Urothelium cell line (cell line): Measurements from ENCODE around the gene SEC14L1.
A peak's percentile ranks its signal among the peaks of the same experiment; 100 is the strongest.
"Not testable (repeated sequence)": the region's sequence is repeated elsewhere in the genome, so short reads cannot be mapped to it uniquely, and the experiment has no call there.

Experiments used
- DNase-seq: peaks from one replicate; pipeline ENCODE4 v3.0.0; 2011; ENCODE audit warnings: low spot score, mixed read lengths
- FAIRE-seq: peaks from 2 replicates; lab custom pipeline; 2011; peaks lifted over from hg19 to GRCh38; lab: Jason Lieb, UNC

The SEC14L1 gene

DNA sequence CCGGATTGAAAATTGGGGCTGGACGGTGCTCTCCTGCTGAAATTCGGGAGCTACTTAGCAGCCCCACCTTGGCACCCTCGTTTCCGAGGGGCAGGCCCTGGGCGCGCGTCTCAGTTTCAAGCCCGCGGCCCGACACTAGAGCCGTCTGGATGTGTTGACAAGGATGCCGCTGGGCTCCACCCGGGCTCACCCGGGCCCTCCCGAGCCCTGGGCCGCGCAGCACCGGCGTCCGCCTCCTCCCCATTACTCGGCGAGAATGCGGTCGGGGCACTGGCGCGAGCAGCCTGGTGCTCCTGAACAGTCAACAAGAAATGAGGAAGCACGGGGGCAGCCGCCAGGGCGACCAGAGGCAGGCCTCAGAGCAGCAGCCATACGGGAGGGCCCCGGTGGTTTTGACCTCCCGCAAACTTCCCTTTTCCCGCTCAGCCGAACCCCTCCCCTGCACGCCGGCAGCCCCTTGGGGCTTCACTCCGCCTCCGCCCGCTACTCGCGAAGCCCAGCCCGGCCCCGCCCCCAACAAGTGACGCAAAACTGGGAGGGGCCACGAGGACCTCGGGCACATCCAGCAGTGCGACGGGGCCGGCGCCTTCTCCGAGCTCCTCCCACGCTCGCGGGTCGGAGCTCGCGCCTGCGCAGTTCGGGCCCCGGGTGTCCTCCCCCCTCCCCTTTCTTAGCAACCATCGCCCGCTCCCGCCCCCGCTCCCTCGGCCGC, 447 bp upstream of the SEC14L1 start:
- no peak for FAIRE-seq

DNA sequence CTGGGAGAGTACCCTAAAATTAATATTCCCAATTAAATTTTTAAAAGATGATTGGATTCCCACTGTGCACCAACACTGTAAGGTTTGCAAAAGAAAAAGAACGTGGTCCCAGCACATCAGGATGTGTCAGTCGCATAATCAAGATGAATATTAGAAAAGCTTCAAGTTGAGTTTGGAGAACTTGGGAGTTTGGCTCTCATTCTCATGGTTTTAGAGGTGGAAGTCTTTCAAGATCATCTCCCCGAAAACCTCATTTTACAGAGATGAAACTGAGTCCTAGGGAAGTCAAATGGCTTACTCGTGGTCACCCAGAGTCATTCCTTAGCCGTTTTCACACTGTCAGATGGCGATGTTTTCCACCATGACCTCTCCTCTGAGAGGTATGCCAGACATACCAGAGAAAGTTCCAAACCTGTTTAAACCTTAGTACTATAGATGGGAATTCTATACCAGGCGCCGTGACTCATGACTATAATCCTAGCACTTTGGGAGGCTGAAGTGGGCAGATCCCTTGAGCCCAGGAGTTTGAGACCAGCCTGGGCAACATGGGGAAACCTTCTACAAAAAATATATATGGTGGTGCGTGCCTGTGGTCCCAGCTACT, 1.2 kb downstream of the SEC14L1 start:
- DNase-seq = no peak
- no peak for FAIRE-seq

More for the DNA sequence above, 447 bp upstream of the SEC14L1 start:
- DNase-seq = peak; percentile 100

GRCh38 chr17:77142689-77143088, 1.9 kb downstream of the SEC14L1 start:
- no peak for FAIRE-seq
- no peak for DNase-seq

DNA sequence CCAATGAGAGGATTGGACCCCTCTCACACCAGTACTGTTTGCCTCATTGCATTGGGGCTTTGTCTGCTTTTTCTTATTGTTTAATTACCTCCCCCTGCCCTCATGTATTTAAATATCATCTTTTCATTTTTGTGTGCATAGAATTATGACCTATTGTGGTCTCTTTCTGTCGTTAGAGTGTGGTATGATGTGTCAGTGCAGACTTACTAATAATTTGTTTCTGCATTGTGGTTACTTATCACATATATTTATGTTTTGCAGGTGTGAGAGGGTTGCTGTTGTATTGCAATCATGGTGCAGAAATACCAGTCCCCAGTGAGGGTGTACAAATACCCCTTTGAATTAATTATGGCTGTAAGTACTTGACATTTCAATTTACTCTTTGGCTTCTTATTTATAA, 2.5 kb downstream of the SEC14L1 start:
- DNase-seq (no peak), FAIRE-seq (no peak)

GRCh38 chr17:77144227-77144626, 3.5 kb downstream of the SEC14L1 start:
- FAIRE-seq = no peak
- no peak for DNase-seq

GRCh38 chr17:77145224-77145611, 4.4 kb downstream of the SEC14L1 start:
- DNase-seq = no peak

DNA sequence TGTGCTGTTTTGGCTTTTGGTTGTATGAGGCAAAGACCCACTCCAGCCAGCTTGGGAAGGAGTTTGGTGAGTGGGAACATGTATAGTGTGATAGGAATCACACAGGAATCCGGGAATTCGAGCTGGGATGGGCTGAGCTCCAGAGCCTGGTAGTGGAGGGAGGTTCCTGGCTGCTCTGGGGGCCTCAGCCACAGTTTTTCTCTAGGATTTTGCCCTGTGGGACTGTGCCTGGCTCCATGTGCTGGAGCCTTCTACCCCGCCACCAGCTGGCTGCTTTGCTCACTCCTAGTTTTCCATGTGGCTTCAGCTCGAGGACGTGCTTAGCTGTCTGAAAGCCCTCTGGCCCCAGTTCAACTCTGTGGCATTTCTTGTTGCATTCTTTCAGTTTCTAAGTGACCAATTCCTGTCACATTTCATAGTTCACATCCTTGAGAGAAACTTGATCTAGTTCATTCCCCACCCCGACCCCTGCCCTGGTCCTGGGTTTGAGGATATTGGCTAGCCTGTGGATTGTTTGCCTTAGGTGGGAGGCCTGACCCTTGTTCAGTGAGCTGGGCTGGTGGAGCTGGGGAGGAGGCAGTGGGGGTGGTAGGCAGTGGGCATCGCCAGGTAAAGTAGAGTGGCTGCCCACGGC, 5.0 kb downstream of the SEC14L1 start:
- DNase-seq (peak; percentile 53), FAIRE-seq (no peak)

More at GRCh38 chr17:77145224-77145611, 4.4 kb downstream of the SEC14L1 start:
- no peak for FAIRE-seq

DNA sequence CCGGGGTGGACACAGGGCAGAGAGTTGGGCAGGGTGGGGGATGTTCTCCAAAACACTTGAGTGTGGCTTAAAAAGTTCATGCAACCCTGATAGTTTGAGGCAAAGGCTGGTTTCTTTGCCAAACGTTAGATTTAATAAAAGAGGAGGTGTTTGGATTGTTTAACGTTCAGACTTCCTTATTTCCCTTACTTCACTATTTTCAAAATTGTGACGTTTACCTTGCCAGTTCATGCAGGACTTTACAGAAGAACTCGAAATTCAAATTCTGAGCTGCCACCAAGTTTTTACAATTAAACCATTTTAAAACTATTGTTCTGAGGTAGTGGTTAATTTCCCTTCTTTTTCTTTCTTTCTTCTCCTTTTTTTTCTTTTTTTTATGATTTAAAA, 5.5 kb downstream of the SEC14L1 start:
- no peak for FAIRE-seq
- no peak for DNase-seq

GRCh38 chr17:77146882-77147281, 6.1 kb downstream of the SEC14L1 start:
- DNase-seq (no peak), FAIRE-seq (no peak)

- DNase-seq (no peak), FAIRE-seq (no peak)
Measured at GRCh38 chr17:77147357-77147801, 6.6 kb downstream of the SEC14L1 start.

DNA sequence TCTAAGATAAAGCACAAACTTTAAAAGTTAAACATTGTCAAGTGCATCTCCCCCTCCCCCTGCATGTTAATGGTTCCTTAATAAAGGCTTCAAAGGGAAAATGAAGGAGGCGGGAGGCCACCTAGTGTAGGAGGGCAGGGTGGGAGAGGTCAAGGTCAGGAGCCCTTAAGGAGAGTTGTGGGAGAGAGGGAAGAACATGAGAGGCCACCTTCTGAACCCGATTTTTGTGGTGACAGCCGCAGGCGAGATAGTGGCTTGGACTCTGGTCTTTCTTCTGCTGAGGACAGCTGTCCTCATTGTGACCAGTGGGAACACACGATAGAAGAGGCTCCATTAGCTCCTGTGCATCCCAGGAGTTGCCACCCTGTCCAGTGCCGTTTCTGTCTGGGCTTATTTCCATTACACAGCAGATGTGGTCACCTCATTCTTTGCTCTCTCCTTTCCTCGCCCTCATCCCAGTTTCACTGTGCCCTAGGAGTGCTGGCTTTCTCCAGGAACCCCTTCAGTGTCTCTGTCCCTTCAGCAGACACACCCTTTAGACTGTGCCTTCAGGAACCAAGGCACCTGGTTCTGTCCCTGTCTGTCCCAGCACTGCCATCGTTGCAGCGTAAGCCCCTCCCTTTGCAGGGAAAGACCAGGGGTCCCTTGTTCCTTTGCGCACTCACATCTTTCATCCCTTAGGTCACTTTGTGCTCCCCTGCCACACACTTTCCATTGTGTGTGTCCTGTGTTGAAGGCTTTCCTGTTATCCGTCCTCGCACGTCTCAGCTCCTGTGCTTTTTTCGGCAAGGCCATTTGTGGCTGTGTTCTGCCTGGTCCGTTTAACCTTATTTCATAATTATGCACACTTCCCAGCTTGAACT, 7.5 kb downstream of the SEC14L1 start:
- FAIRE-seq (no peak), DNase-seq (no peak)

DNA sequence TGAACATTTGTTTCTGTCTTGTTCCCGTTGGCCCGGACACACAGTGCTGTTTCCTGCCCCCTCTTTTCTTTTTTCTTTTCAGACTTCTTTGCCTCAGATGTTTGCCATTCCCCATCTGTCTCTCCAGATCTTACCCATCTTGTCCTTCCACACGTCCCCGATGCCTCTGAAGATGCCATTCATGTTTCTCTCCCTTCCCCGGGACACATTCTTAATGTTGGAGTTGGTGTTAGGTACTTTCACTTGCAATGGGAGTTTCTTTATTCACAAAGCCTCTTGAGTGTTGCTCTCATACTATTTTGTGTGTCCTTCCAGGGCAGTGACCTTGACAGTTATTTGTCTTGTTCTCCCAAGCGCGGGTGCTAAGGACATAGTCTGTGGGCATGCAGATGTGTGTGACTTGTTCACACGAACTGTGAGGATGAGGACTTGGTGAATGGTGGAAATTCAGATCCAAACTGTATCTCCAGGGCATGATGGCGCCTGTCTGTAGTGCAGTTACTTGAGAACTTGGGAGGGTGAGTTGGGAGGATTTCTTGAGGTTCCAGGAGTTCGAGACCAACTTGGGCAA, 8.3 kb downstream of the SEC14L1 start:
- FAIRE-seq = peak; percentile 83
- DNase-seq = no peak

GRCh38 chr17:77150196-77150595, 9.4 kb downstream of the SEC14L1 start:
- DNase-seq (no peak), FAIRE-seq (no peak)

DNA sequence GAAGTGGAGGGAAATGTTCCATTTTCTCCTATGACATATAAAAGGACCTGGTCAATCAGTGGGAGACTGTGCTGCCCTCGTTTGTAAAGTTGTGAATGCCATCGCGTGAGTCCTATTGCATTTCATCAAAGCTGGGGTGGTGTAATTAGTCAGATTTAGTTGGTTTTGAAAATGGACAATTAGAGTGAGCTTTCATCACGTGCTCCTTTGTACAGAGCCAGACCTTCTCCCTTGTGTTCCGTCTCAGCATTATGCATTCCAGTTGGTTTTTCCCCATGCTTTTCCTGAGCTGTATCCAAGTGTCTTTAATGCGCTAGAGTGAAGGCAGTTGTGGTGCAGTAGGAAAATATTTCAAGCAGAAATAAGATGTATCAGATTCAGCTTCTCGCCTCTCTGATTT, 10.4 kb downstream of the SEC14L1 start:
- DNase-seq (no peak), FAIRE-seq (no peak)

DNA sequence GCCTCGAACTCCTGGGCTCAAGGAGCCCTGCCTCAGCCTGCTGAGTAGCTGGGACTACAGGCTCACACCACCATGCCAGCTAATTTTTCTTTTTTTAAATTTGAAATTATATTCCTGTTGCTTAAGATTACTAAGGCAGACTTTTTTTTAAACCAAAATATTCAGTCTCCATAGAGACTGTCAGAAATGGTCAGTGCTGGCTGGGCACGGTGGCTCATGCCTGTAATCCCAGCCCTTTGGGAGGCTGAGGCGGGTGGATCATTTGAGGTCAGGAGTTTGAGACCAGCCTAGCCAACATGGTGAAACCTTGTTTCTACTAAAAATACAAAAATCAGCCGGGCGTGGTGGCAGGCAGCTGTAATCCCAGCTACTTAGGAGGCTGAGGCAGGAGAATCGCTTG, 11.3 kb downstream of the SEC14L1 start:
- FAIRE-seq, DNase-seq: not testable (repeated sequence)

GRCh38 chr17:77153472-77153871, 12.7 kb downstream of the SEC14L1 start:
- no peak for DNase-seq
- FAIRE-seq = no peak

- FAIRE-seq = no peak
- DNase-seq = no peak
Measured at GRCh38 chr17:77153999-77154586, 13.3 kb downstream of the SEC14L1 start.

DNA sequence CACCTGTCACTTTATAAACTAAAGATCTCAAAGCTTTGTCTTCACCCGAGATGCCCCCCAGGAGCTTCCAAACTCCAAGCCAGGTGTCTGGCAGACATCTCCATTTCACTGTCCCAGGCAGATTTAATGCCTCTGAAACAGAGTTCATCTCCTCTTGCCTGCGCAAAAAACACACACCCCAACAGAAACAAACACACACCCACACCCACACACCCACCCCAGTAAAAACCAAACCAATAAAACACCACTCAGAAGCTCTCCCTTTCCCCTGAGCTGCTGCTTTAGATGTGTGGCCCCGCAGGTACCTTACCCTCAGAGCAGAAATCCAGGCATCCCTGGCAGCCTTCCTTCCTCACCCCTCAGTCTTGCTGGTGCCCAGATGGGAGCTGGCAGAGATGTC, 14.4 kb downstream of the SEC14L1 start:
- FAIRE-seq = no peak
- DNase-seq = no peak

DNA sequence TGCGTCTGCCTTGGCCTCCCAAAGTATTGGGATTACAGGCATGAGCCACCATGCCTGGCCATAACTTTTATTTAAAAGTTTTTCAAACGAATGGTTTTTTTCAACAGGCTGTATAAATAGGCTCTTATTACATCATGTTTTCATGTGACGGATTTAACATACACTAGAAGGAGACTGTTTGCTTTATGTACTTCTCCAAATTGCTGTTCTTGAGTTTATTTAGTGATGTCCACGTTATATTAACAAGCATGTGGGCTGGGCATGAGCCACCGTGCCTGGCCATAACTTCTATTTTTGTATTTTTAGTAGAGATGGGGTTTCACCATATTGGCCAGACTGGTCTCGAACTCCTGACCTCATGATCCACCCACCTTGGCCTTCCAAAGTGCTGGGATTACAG, 17.0 kb downstream of the SEC14L1 start:
- not testable (repeated sequence) for FAIRE-seq, DNase-seq

GRCh38 chr17:77160091-77160874, 19.5 kb downstream of the SEC14L1 start:
- FAIRE-seq (no peak), DNase-seq (no peak)
